HFF-Myc (cell line): ENCODE measurements around the gene SIGLEC8.
"Not testable (repeated sequence)": the region's sequence is repeated elsewhere in the genome, so short reads cannot be mapped to it uniquely, and the experiment has no call there.

Experiments
- DNase-seq: peaks from one replicate; pipeline ENCODE4 v3.0.0-alpha.2; 2011; ENCODE audit warnings: low read depth; ENCODE audit errors: extremely low read depth
- H3K4me3 ChIP-seq: replicated peaks from 2 replicates; pipeline ENCODE4 v1.5.1; 2011; ENCODE audit warnings: low read depth, mild to moderate bottlenecking, control low read depth, low read length
- TF ChIP-seq, protein P1 (sequence below): IDR thresholded peaks from 2 replicates; pipeline ENCODE4 v1.5.1; 2012; ENCODE audit warnings: mild to moderate bottlenecking, low read depth, low read length, control low read depth; ENCODE audit errors: missing control alignments

SIGLEC8 gene

DNA sequence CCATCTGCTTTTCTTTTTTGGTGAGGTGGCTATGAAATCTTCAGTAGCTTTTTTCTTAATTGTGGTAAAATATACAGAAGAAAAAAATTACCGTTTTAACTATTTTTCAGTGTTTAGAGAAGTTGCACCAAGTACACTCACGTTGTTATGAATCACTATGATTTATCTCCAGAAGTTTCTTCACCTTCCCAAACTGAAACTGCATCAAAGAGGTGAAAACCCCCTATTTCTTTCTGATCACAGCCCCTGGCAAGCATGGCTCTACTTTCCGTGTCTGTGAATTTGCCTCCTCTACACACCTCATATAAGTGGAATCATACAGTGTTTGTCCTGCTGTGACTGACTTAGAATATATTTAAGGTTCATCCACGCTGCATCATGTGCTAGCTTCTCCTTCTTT, 25.2 kb downstream of the SIGLEC8 start:
- no peak for DNase-seq
- TF ChIP-seq, protein P1, sequence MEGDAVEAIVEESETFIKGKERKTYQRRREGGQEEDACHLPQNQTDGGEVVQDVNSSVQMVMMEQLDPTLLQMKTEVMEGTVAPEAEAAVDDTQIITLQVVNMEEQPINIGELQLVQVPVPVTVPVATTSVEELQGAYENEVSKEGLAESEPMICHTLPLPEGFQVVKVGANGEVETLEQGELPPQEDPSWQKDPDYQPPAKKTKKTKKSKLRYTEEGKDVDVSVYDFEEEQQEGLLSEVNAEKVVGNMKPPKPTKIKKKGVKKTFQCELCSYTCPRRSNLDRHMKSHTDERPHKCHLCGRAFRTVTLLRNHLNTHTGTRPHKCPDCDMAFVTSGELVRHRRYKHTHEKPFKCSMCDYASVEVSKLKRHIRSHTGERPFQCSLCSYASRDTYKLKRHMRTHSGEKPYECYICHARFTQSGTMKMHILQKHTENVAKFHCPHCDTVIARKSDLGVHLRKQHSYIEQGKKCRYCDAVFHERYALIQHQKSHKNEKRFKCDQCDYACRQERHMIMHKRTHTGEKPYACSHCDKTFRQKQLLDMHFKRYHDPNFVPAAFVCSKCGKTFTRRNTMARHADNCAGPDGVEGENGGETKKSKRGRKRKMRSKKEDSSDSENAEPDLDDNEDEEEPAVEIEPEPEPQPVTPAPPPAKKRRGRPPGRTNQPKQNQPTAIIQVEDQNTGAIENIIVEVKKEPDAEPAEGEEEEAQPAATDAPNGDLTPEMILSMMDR = no peak
- no peak overlapping the region for H3K4me3 ChIP-seq

DNA sequence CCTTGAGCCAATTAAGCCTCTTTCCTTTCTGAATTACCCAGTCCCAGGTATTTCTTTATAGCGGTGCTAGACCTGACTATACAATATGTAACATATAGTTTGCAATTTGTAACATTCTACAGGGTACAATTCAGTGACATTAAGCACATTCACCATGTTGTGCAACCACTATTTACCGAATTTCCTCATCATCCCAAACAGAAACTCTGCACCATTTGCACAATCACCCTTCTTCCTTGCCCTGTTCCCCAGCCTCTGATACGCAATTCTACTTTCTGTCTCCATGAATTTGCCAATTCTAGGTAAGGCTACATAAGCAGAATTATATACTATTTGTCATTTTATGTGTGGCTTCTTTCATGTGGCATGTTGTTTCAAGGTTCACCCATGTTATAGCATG, 27.1 kb downstream of the SIGLEC8 start:
- H3K4me3 ChIP-seq = no peak overlapping the region
- DNase-seq = no peak
- TF ChIP-seq, protein P1 = no peak

DNA sequence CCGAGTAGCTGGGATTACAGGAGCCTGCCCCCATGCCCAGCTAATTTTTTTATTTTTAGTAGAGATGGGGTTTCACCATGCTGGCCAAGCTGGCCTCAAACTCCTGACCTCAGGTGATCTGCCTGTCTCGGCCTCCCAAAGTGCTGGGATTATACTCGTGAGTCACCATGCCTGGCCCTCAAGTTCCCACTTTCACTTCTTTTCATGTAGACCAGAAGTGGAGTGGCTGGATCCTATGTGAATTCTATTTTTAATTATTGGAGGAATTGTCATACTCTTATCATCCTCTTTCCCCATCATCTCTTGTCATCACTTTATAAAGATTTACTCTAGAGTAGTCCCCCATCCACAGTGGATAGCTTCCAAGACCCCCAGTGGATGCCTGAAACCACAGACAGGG, 28.0 kb downstream of the SIGLEC8 start:
- no peak for DNase-seq
- H3K4me3 ChIP-seq = no peak overlapping the region
- TF ChIP-seq, protein P1 = no peak

DNA sequence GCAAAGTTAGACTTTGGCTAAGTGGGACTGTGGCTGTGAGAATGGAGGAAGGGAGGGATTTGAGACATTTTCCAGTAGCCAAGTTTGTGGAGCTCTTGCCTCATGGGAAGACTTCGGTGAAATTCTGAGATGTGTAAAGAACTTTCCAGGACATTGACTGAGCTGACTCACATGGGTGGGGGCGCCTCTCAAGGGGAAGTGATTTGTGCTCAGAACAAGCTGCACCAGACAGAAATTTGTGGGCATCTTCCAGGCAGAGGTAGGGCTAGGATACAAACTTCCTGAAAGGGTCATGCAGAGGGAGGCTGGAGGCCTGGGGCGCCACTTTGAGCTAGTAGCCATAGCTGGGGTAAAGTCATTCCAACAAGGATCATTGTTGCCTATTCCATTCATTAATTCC, 31.1 kb downstream of the SIGLEC8 start:
- DNase-seq = no peak

DNA sequence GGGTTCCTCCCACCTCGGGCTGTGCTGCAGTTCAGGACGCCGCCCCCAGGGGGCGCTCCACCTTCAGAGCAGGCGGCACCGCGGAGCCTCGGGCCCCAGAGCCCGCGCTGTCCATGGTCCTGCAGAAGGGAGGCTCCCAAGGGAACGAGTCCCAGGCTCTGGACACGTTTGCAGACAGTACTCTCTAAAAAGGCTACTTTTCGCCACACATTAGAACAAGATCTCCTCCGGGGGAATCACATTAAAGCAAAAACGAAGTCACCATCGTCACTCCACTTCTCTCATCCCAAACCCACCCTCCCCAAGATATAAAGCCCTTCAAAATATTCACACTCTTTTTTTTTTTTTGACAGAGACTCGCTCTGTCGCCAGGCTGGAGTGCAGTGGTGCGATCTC, 36.2 kb downstream of the SIGLEC8 start:
- TF ChIP-seq, protein P1 = peak; percentile 98
- peak; percentile 35 for DNase-seq
- no peak overlapping the region for H3K4me3 ChIP-seq

More for the DNA sequence above, 31.1 kb downstream of the SIGLEC8 start:
- H3K4me3 ChIP-seq = no peak overlapping the region
- TF ChIP-seq, protein P1 = no peak

DNA sequence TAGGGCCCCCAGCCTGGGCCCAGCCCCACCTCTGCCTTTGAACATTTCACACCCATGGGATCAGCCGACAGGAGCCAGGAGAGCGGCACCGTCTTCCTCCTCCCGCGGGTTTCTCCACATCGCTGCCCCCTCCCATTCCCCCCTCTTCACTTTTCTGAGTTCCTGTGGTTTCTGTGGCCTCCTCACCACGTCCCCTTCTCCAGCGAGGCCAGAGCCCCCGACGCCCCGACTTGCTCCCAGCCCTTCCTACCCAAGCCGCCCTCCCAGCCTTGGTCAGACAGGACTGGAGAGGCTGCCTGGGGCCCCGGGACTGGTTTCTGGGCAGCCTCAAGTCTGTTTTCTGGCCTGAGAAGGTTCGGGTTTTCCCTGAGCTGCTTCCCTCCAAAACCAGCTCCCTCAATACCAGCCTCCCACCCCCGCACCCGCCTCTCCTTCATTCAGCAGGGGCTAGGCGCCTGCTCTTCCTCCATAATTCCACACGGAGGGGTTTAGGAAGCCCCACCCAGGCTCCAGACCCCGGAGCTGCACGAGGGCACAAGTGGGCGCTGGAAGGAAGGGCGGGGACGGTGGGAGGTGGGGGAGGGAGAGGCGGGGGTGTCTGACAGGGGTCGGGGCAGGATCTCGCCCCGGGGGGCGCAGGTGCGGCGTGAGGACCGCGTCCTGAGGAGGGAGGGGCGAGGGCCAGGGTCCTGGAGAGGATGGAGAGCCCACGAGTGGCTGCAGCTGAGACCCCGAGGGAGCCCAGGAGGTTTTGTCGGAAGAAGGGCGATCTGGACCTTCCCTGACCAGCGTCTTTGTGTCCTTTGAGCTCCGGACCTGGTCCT, 36.8 kb downstream of the SIGLEC8 start:
- DNase-seq = no peak
- TF ChIP-seq, protein P1 = no peak
- H3K4me3 ChIP-seq = no peak overlapping the region

DNA sequence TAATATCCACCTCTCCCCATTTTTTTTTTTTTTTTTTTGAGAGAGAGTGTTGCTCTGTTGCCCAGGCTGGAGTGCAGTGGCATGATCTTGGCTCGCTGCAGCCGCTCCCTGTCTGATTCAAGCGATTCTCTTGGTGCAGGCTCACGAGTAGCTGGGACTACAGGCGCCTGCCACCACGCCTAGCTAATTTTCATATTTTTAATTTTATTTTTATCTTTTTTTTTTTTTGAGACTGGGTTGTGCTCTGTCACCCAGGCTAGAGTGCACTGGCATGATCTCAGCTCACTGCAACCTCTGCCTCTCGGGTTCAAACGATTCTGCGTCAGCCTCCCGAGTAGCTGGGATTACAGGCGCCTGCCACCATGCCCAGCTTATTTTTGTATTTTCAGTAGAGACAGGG, 37.7 kb downstream of the SIGLEC8 start:
- DNase-seq, H3K4me3 ChIP-seq: not testable (repeated sequence)
